ENCODE measurements around the gene WDR41.

DNA sequence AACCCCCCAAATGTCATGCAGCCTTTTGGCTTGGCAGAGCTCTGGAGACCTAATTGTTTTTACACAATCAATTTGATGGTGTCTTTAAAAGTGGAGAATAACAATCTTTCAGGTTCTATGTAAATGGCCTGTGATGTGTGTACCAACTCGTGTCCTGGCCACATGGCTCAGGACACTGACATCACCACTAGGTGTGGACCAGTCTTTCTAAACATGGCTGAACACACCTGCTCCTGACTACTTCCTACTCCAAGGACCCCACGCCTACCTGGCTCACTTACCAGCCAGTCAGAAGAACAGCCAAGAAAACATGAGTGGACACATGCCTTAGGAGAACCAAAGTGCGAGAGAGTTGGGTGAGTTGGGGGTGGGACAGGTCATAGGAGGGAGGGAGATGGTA is 71.2 kb downstream of the WDR41 start:
- TF ChIP-seq FOSL2 (IDR thresholded peaks at IDR 0.05) = no peak
- TF ChIP-seq FOSL2 (CRISPR knock-in tag; IDR thresholded peaks at IDR 0.05) = no peak
- no peak for TF ChIP-seq CEBPB (IDR thresholded peaks at IDR 0.05)
- TF ChIP-seq CTCF (IDR thresholded peaks at IDR 0.05) = no peak
- TF ChIP-seq, protein P1, sequence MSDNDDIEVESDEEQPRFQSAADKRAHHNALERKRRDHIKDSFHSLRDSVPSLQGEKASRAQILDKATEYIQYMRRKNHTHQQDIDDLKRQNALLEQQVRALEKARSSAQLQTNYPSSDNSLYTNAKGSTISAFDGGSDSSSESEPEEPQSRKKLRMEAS (IDR thresholded peaks at IDR 0.05) = no peak
